ENCODE data around the gene CD2.
A peak's percentile ranks its signal among the peaks of the same experiment; 100 is the strongest.

The CD2 gene

GRCh38 chr1:116754198-116754977, at the start of gene CD2:
TSS of gene CD2 (plus strand) at chr1:116754430. CDS start at chr1:116754493, 63 bp downstream.
- Histone ChIP-seq H3K36me3 (ENCODE audit: control insufficient read depth in 5 of 5, insufficient read depth in 5 of 5, low read length in 5 of 5) (no peaks in the 10 kb centered on the region), H3K9me3 (ENCODE audit: control insufficient read depth in 5 of 5, low read length in 5 of 5) (peaks cover 0 to under 1% (median 0%) of the 10 kb centered on the region in 5 donors), H3K9ac (ENCODE audit: low read length in 5 of 5) (no peak within 1 kb of the TSS), H3K4me3 (ENCODE audit: low read depth in 1 of 5, low read length in 5 of 5) (peak within 1 kb of the TSS in 2 of 5 donors; percentile 1 to 4), H3K4me1 (ENCODE audit: control insufficient read depth in 5 of 5, insufficient read depth in 5 of 5, low read length in 5 of 5) (peaks cover 0 to under 1% (median 0%) of the 10 kb centered on the region in 5 donors), H3K27ac (ENCODE audit: low read depth, low read length) (no peak within 1 kb of the TSS), H3K27me3 (ENCODE audit: control insufficient read depth in 5 of 5, insufficient read depth in 4 of 5, low read length in 5 of 5) (no peaks in the 10 kb centered on the region)

DNA sequence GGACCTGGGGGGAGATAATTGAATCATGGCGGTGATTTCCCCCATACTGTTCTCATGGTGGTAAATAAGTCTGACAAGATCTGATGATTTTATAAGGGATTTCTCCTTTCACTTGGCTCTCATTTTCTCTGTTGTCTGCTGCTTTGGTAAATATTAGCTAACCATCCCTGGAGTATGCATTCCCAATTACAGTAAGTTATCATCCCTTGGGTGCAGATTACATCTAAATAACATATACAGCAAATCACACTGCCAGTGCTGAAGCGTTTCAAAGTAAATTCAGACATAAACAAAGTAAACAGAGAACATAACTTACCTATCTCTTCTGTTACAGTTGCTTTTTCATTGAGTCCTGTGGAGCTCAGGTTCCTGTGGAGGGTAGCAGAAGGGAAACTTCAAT, 48.1 kb upstream of the CD2 start:
- no peak overlapping the region for H3K4me3 ChIP-seq (ENCODE audit: low read depth in 1 of 5, low read length in 5 of 5)
- peaks cover 0 to 6% (median 0%) of the 10 kb centered on the region in 5 donors for H3K27me3 ChIP-seq (ENCODE audit: control insufficient read depth in 5 of 5, insufficient read depth in 4 of 5, low read length in 5 of 5)
- no peaks in the 10 kb centered on the region for H3K9me3 ChIP-seq (ENCODE audit: control insufficient read depth in 5 of 5, low read length in 5 of 5)
- H3K36me3 ChIP-seq (ENCODE audit: control insufficient read depth in 5 of 5, insufficient read depth in 5 of 5, low read length in 5 of 5) = no peaks in the 10 kb centered on the region
- no peaks in the 10 kb centered on the region for H3K4me1 ChIP-seq (ENCODE audit: control insufficient read depth in 5 of 5, insufficient read depth in 5 of 5, low read length in 5 of 5)
- no peak overlapping the region for H3K27ac ChIP-seq (ENCODE audit: low read depth, low read length)
- no peak overlapping the region for H3K9ac ChIP-seq (ENCODE audit: low read length in 5 of 5)

DNA sequence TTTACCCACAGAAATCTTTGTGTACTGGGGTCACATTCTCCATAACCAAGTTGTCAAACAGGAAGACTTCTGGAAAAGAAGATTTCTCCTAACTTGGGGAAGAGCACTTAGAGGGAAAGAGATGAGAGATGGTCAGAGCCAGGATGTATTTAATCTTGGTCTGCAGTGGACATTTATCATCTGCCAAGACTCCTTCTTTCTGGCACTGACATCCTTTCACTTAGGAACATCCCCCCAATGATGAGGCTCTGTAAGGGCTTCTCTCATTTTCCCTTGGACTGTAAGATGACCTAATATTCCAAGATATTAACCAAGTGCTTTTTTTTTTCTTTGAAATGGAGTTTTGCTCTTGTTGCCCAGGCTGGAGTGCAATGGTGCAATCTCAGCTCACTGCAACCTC, 47.4 kb upstream of the CD2 start:
- no peak overlapping the region for H3K4me3 ChIP-seq (ENCODE audit: low read depth in 1 of 5, low read length in 5 of 5)
- H3K27me3 ChIP-seq (ENCODE audit: control insufficient read depth in 5 of 5, insufficient read depth in 4 of 5, low read length in 5 of 5) = peaks cover 0 to 6% (median 0%) of the 10 kb centered on the region in 5 donors
- H3K36me3 ChIP-seq (ENCODE audit: control insufficient read depth in 5 of 5, insufficient read depth in 5 of 5, low read length in 5 of 5) = no peaks in the 10 kb centered on the region
- no peak overlapping the region for H3K9ac ChIP-seq (ENCODE audit: low read length in 5 of 5)
- H3K4me1 ChIP-seq (ENCODE audit: control insufficient read depth in 5 of 5, insufficient read depth in 5 of 5, low read length in 5 of 5) = no peaks in the 10 kb centered on the region
- H3K27ac ChIP-seq (ENCODE audit: low read depth, low read length) = no peak overlapping the region
- no peaks in the 10 kb centered on the region for H3K9me3 ChIP-seq (ENCODE audit: control insufficient read depth in 5 of 5, low read length in 5 of 5)

- Histone ChIP-seq H3K27ac (ENCODE audit: low read depth, low read length) (no peak overlapping the region), H3K27me3 (ENCODE audit: control insufficient read depth in 5 of 5, insufficient read depth in 4 of 5, low read length in 5 of 5) (peaks cover 0 to 6% (median 0%) of the 10 kb centered on the region in 5 donors), H3K36me3 (ENCODE audit: control insufficient read depth in 5 of 5, insufficient read depth in 5 of 5, low read length in 5 of 5) (no peaks in the 10 kb centered on the region), H3K9me3 (ENCODE audit: control insufficient read depth in 5 of 5, low read length in 5 of 5) (no peaks in the 10 kb centered on the region), H3K9ac (ENCODE audit: low read length in 5 of 5) (no peak overlapping the region), H3K4me1 (ENCODE audit: control insufficient read depth in 5 of 5, insufficient read depth in 5 of 5, low read length in 5 of 5) (no peaks in the 10 kb centered on the region), H3K4me3 (ENCODE audit: low read depth in 1 of 5, low read length in 5 of 5) (no peak overlapping the region)
Observed at GRCh38 chr1:116708255-116708900, 45.9 kb upstream of the CD2 start.

GRCh38 chr1:116709666-116710167, 44.5 kb upstream of the CD2 start:
- Histone ChIP-seq H3K27ac (ENCODE audit: low read depth, low read length) (no peak overlapping the region), H3K4me1 (ENCODE audit: control insufficient read depth in 5 of 5, insufficient read depth in 5 of 5, low read length in 5 of 5) (no peaks in the 10 kb centered on the region), H3K9me3 (ENCODE audit: control insufficient read depth in 5 of 5, low read length in 5 of 5) (no peaks in the 10 kb centered on the region), H3K4me3 (ENCODE audit: low read depth in 1 of 5, low read length in 5 of 5) (no peak overlapping the region), H3K27me3 (ENCODE audit: control insufficient read depth in 5 of 5, insufficient read depth in 4 of 5, low read length in 5 of 5) (peaks cover 0 to 6% (median 0%) of the 10 kb centered on the region in 5 donors), H3K36me3 (ENCODE audit: control insufficient read depth in 5 of 5, insufficient read depth in 5 of 5, low read length in 5 of 5) (no peaks in the 10 kb centered on the region), H3K9ac (ENCODE audit: low read length in 5 of 5) (no peak overlapping the region)

DNA sequence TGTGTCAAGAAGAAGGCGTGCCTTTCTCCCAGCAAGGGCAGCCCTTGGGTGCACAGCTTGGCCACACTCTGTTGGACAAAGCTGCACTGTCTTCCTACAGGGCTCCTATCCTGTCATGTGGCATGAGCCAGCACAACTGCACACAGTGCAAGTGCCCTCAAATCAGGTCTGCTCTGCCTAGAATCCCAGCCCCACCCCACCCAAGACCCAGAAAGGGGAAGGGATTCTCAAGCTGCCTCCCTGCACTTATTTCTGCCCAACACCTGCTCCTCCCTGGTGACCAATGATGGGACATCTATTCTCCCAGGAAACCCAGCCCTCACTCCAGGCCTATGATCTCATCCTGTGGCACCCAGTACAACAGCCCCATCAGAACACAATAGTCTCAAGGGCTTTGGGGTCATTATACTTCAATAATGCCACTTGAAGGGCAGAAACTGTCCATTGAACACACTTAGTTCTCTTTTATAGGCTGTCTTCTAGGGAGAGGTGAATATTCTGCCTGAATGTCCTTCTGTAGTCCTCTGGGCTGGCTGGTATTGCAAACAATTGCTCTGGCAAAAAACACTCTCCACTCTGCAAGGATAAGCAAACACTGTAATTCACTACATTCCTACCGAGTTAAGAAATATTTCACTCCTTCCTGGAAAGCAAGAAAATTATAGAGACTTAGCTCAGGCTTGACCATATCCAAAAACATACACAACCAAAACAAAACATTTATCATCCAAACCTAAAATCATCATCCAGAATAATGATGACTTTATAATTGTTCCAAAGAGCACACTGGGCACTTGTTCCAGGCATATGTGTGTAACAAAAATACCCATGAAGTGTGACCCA, 43.6 kb upstream of the CD2 start:
- no peaks in the 10 kb centered on the region for H3K4me1 ChIP-seq (ENCODE audit: control insufficient read depth in 5 of 5, insufficient read depth in 5 of 5, low read length in 5 of 5)
- H3K27ac ChIP-seq (ENCODE audit: low read depth, low read length) = no peak overlapping the region
- H3K9me3 ChIP-seq (ENCODE audit: control insufficient read depth in 5 of 5, low read length in 5 of 5) = no peaks in the 10 kb centered on the region
- no peak overlapping the region for H3K4me3 ChIP-seq (ENCODE audit: low read depth in 1 of 5, low read length in 5 of 5)
- H3K36me3 ChIP-seq (ENCODE audit: control insufficient read depth in 5 of 5, insufficient read depth in 5 of 5, low read length in 5 of 5) = no peaks in the 10 kb centered on the region
- no peak overlapping the region for H3K9ac ChIP-seq (ENCODE audit: low read length in 5 of 5)
- H3K27me3 ChIP-seq (ENCODE audit: control insufficient read depth in 5 of 5, insufficient read depth in 4 of 5, low read length in 5 of 5) = peaks cover 0 to 6% (median 0%) of the 10 kb centered on the region in 5 donors

DNA sequence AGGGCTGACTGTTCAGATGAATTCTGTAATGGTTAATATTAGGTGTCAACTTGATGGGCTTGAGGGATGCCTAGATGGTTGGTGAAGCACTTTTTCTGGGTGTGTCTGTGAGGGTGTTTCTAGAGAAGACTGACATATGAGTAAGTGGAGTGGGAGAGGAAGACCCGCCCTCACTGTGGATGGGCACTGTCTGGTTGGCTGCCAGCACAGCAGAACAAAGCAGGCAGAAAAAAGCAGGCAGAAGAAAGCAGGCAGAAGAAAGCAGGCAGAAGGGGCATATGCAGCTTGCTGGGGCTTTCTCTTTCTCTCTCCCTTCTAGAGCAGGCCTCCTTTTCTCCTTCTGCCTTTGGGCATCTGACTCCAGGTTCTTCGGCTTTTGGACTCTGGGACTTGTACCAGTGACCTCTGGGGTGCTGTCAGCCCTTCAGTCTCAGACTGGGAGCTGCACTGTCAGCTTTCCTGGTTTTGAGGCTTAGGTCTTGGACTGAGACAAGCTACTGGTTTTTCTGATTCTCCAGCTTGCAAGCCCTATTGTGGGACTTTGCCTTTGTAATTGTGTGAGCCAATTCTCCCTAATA, 42.9 kb upstream of the CD2 start:
- Histone ChIP-seq H3K4me3 (ENCODE audit: low read depth in 1 of 5, low read length in 5 of 5) (no peak overlapping the region), H3K36me3 (ENCODE audit: control insufficient read depth in 5 of 5, insufficient read depth in 5 of 5, low read length in 5 of 5) (no peaks in the 10 kb centered on the region), H3K9me3 (ENCODE audit: control insufficient read depth in 5 of 5, low read length in 5 of 5) (no peaks in the 10 kb centered on the region), H3K4me1 (ENCODE audit: control insufficient read depth in 5 of 5, insufficient read depth in 5 of 5, low read length in 5 of 5) (no peaks in the 10 kb centered on the region), H3K27me3 (ENCODE audit: control insufficient read depth in 5 of 5, insufficient read depth in 4 of 5, low read length in 5 of 5) (peaks cover 0 to 6% (median 0%) of the 10 kb centered on the region in 5 donors), H3K27ac (ENCODE audit: low read depth, low read length) (no peak overlapping the region), H3K9ac (ENCODE audit: low read length in 5 of 5) (no peak overlapping the region)

- Histone ChIP-seq H3K9me3 (ENCODE audit: control insufficient read depth in 5 of 5, low read length in 5 of 5) (no peaks in the 10 kb centered on the region), H3K9ac (ENCODE audit: low read length in 5 of 5) (no peak overlapping the region), H3K36me3 (ENCODE audit: control insufficient read depth in 5 of 5, insufficient read depth in 5 of 5, low read length in 5 of 5) (no peaks in the 10 kb centered on the region), H3K4me3 (ENCODE audit: low read depth in 1 of 5, low read length in 5 of 5) (no peak overlapping the region), H3K4me1 (ENCODE audit: control insufficient read depth in 5 of 5, insufficient read depth in 5 of 5, low read length in 5 of 5) (no peaks in the 10 kb centered on the region), H3K27me3 (ENCODE audit: control insufficient read depth in 5 of 5, insufficient read depth in 4 of 5, low read length in 5 of 5) (peaks cover 0 to 6% (median 1%) of the 10 kb centered on the region in 5 donors), H3K27ac (ENCODE audit: low read depth, low read length) (no peak overlapping the region)
Observed at GRCh38 chr1:116712510-116712909, 41.7 kb upstream of the CD2 start.

DNA sequence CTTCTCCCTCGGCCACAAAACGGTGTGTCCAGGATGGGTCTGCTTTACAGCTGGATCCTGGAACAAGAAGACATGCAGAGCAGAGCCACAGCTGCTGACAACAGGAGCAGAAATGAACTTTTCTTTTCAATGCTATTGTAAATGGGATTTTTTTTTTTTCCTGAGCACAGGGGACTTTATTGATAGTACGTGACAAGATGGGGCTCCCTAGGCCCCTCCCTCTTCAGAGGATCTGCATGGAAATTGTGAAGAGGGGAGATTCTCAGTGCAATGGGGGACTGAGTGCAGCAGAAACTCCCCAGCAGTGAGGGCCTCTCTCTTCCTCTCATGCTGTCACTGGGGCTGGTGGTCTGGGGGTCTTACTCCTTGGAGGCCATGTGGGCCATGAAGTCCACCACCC, 40.8 kb upstream of the CD2 start:
- peaks cover 0 to 4% (median 0%) of the 10 kb centered on the region in 5 donors for H3K27me3 ChIP-seq (ENCODE audit: control insufficient read depth in 5 of 5, insufficient read depth in 4 of 5, low read length in 5 of 5)
- no peak overlapping the region for H3K4me3 ChIP-seq (ENCODE audit: low read depth in 1 of 5, low read length in 5 of 5)
- H3K9me3 ChIP-seq (ENCODE audit: control insufficient read depth in 5 of 5, low read length in 5 of 5) = no peaks in the 10 kb centered on the region
- H3K27ac ChIP-seq (ENCODE audit: low read depth, low read length) = no peak overlapping the region
- no peak overlapping the region for H3K9ac ChIP-seq (ENCODE audit: low read length in 5 of 5)
- no peaks in the 10 kb centered on the region for H3K4me1 ChIP-seq (ENCODE audit: control insufficient read depth in 5 of 5, insufficient read depth in 5 of 5, low read length in 5 of 5)
- H3K36me3 ChIP-seq (ENCODE audit: control insufficient read depth in 5 of 5, insufficient read depth in 5 of 5, low read length in 5 of 5) = no peaks in the 10 kb centered on the region
